Measurements from ENCODE around the gene SCN1A. TPM values are rescaled to one million over a fixed set of nuclear protein-coding genes. Genes with fewer than 3 reads are reported as not detected.

SCN1A gene
- total and polyA plus RNA-seq, 2 experiments from 2014 or later, result under 0.01 TPM; not detected in 1

- H3K4me1 ChIP-seq (ENCODE audit: low read depth), result no peaks in the 10 kb centered on the region
- H3K9me3 ChIP-seq (ENCODE audit: low read depth), result no peaks in the 10 kb centered on the region
- no peaks in the 10 kb centered on the region for H3K27me3 ChIP-seq
- H3K4me3 ChIP-seq, result no peak overlapping the region
- H3K27ac ChIP-seq, result no peak overlapping the region
- no peaks in the 10 kb centered on the region for H3K36me3 ChIP-seq
- no peak for DNase-seq (ENCODE audit: low read depth in 1 of 2, low spot score in 1 of 2)
- TF ChIP-seq, protein P1, sequence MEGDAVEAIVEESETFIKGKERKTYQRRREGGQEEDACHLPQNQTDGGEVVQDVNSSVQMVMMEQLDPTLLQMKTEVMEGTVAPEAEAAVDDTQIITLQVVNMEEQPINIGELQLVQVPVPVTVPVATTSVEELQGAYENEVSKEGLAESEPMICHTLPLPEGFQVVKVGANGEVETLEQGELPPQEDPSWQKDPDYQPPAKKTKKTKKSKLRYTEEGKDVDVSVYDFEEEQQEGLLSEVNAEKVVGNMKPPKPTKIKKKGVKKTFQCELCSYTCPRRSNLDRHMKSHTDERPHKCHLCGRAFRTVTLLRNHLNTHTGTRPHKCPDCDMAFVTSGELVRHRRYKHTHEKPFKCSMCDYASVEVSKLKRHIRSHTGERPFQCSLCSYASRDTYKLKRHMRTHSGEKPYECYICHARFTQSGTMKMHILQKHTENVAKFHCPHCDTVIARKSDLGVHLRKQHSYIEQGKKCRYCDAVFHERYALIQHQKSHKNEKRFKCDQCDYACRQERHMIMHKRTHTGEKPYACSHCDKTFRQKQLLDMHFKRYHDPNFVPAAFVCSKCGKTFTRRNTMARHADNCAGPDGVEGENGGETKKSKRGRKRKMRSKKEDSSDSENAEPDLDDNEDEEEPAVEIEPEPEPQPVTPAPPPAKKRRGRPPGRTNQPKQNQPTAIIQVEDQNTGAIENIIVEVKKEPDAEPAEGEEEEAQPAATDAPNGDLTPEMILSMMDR (IDR thresholded peaks at IDR 0.05; ENCODE audit: low read depth, low read length), result no peak
Measured at GRCh38 chr2:166135849-166136258, 8.0 kb upstream of the SCN1A start.

DNA sequence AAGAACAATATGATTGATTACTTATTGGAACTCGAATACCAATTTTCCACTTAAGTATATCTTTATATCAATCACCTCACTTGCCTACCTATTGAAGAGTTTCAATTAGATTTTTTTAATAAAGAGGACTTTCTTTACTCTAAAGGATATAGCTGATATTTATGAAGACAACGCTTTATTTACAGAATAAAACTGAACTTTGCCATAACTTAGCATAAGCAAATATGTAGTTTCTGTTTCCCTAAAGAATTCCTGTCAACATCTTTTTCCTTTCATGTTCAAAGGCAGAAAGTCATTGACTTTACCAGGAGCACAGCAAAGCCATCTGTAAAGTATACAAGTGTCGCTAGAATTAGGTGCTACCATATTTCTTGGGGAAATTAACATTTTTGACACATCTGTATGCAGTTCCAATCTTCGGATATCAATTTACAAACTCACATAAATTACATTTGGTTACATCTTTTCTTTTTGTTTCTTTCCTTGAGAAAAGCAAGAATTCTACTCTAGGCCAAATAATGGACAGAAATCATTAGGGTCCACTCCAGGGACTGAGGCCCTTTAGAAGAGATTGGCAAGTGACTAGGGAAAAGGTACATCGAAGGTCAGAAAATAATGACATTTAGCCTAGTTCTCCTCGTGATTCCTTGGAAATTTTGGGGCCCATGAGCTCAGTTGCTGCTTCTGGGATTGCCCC is 7.5 kb upstream of the SCN1A start:
- Histone ChIP-seq H3K4me1 (ENCODE audit: low read depth) (no peaks in the 10 kb centered on the region), H3K27me3 (no peaks in the 10 kb centered on the region), H3K36me3 (no peaks in the 10 kb centered on the region), H3K27ac (no peak overlapping the region), H3K4me3 (no peak overlapping the region), H3K9me3 (ENCODE audit: low read depth) (no peaks in the 10 kb centered on the region)
- TF ChIP-seq, protein P1 (IDR thresholded peaks at IDR 0.05; ENCODE audit: low read depth, low read length), result no peak
- no peak for DNase-seq (ENCODE audit: low read depth in 1 of 2, low spot score in 1 of 2)

DNA sequence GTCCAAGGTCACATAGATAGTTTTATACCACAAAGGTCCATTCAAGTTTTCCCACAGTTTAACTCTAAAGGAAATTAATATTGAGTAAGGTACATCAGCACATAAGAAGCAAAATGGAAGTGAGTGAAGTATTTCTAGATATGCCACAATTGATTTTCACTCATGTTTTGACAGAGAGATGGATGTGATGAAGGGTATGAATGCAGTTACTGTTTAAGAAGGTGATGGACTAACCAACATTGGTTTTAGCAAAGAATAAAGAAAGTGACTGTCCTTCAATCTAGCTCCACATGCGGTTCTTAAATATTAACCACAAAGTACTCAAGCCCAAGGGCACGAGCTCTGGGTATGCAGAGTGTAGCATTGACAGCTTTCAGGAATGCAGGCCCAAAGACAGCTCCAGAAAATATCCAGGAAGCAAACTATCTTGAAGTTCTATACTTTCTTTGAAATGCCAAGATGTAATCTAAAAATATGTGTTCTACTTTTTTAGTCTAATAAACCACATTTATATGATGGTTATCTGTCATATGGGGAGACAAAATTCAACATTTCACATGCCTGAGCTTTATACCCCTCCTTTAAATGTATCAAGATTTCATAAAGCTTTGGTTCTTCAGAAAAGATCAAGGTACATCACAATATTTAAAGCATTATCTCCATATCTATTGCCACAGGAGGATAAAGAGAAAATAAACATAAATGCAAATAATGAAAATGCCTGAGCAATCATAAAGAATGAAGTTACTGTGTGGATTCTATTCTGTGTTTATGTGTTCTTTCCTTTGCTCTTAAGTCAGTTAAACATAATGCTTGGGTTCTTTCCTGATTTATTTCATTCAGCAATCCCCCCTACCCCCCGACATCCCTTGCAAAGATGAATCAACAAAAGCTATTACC is 6.7 kb upstream of the SCN1A start:
- Histone ChIP-seq H3K36me3 (no peaks in the 10 kb centered on the region), H3K27ac (no peak overlapping the region), H3K9me3 (ENCODE audit: low read depth) (no peaks in the 10 kb centered on the region), H3K4me1 (ENCODE audit: low read depth) (no peaks in the 10 kb centered on the region), H3K4me3 (no peak overlapping the region), H3K27me3 (peaks cover 2% of the 10 kb centered on the region)
- DNase-seq (ENCODE audit: low read depth in 1 of 2, low spot score in 1 of 2), result no peak
- TF ChIP-seq, protein P1 (IDR thresholded peaks at IDR 0.05; ENCODE audit: low read depth, low read length), result no peak

GRCh38 chr2:166133653-166134052 is 5.8 kb upstream of the SCN1A start:
- Histone ChIP-seq H3K9me3 (ENCODE audit: low read depth) (no peaks in the 10 kb centered on the region), H3K4me3 (no peak overlapping the region), H3K36me3 (no peaks in the 10 kb centered on the region), H3K27ac (no peak overlapping the region), H3K4me1 (ENCODE audit: low read depth) (no peaks in the 10 kb centered on the region), H3K27me3 (peaks cover 2% of the 10 kb centered on the region)
- TF ChIP-seq, protein P1 (IDR thresholded peaks at IDR 0.05; ENCODE audit: low read depth, low read length), result no peak
- no peak for DNase-seq (ENCODE audit: low read depth in 1 of 2, low spot score in 1 of 2)

GRCh38 chr2:166128156-166128505 is 311 bp upstream of the SCN1A start:
- H3K4me3 ChIP-seq, result no peak overlapping the region
- H3K27ac ChIP-seq, result no peak overlapping the region
- no peak for DNase-seq (ENCODE audit: low read depth in 1 of 2, low spot score in 1 of 2)
- no peaks in the 10 kb centered on the region for H3K36me3 ChIP-seq
- H3K4me1 ChIP-seq (ENCODE audit: low read depth), result peaks cover 6% of the 10 kb centered on the region
- no peaks in the 10 kb centered on the region for H3K9me3 ChIP-seq (ENCODE audit: low read depth)
- TF ChIP-seq, protein P1 (IDR thresholded peaks at IDR 0.05; ENCODE audit: low read depth, low read length), result no peak
- peaks cover 2% of the 10 kb centered on the region for H3K27me3 ChIP-seq
